DOHH2 (cell line): Measurements from ENCODE around the gene PTGR3.

Experiments used
- EZH2phosphoT487 ChIP-seq: fragments of 200-600 bp; sonication (generic); IDR thresholded peaks from 2 replicates; pipeline ENCODE4 v1.6.1; 2017; ENCODE audit warnings: borderline replicate concordance, mild to moderate bottlenecking, antibody characterized with exemption, low read length, moderate library complexity, mixed read lengths
- TF ChIP-seq, protein P1 (sequence below): fragments of 200-600 bp; sonication (generic); IDR thresholded peaks from one replicate; pipeline ENCODE4 v1.5.1; 2014; ENCODE audit warnings: antibody characterized with exemption, mild to moderate bottlenecking, low read depth, low read length; ENCODE audit not compliant: poor library complexity, severe bottlenecking

DNA sequence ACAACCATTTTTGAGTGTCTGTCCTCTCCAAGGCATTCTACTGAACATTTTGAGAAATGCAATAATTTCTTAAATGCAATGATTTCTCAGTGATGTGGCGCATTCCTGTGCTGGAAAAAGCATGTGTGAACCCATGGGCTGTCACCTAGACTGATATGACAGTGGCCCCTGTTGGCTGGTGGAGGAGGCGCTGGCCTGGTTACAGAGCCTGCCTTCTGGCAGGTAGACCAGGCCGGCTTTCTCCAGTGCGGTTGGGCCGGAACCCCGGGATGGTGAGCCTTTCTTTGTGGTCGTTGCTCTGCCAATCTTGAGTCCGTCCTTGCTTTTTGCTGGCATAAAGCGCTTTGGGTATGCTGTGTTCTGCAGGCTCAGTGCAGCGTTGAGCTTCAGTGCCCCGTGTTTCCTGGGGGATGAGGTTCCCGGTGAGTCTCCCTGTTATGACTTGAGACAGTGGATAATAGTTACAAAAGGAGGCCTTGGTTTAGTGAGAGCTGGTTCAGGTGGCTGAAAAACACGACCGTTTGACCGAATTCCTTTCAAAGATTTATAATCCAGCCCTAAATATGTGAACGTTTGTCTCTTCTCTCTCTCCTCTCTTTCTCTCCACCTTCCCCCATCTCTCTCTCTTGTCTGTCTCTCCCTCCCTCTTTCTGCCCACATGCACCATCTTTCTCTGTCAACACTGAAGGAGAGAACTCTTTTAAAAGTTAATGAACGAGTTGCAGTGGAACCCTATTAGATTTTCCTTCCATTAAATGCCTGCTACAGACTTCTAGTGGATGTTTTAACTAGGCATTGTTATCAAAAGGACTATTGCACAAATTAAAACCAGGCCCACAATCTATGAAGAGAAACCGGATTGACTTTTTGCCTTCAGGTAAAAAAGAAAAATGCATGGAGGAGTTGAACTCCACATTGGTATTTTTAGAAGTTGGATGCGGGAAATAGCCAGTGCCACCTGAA, 35.7 kb upstream of the PTGR3 start:
- TF ChIP-seq, protein P1, sequence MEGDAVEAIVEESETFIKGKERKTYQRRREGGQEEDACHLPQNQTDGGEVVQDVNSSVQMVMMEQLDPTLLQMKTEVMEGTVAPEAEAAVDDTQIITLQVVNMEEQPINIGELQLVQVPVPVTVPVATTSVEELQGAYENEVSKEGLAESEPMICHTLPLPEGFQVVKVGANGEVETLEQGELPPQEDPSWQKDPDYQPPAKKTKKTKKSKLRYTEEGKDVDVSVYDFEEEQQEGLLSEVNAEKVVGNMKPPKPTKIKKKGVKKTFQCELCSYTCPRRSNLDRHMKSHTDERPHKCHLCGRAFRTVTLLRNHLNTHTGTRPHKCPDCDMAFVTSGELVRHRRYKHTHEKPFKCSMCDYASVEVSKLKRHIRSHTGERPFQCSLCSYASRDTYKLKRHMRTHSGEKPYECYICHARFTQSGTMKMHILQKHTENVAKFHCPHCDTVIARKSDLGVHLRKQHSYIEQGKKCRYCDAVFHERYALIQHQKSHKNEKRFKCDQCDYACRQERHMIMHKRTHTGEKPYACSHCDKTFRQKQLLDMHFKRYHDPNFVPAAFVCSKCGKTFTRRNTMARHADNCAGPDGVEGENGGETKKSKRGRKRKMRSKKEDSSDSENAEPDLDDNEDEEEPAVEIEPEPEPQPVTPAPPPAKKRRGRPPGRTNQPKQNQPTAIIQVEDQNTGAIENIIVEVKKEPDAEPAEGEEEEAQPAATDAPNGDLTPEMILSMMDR, result no peak
- TF ChIP-seq EZH2phosphoT487, result no peak
